Stimulated activated CD4-positive, alpha-beta T cell treated with anti-CD3 and anti-CD28 coated beads, Interleukin-15, amount 100 ng/mL, for 48 hours (primary cell): ENCODE data around the gene DSCAM.
"Not testable (repeated sequence)": the region's sequence is repeated elsewhere in the genome, so short reads cannot be mapped to it uniquely, and the experiment has no call there.

Source experiments
- DNase-seq, 2 donors: peaks; one replicate each; pipeline ENCODE4 v3.0.0-alpha.2; 2020; ENCODE audit warnings: low read depth in 2 of 2

DSCAM gene

DNA sequence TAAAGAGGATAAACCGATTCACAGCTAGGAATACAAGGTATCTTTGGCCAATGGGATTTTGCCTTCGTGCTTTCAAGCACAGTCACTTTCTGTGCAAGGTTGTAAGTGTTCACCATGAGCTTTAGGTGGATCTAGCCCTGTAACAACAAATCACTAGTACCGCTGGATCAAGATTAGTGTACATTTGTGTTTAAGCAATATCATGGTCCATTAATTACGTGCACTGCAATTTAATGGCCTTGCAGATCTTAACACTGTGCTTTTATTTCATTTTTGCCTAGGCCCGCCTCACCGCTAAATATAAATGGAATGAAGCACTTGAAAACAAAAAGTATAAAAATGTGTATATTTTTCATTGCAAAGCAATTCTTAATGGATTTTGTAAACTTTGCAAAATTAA, 461.1 kb downstream of the DSCAM start:
- no peak for DNase-seq

GRCh38 chr21:40383951-40384350, 463.0 kb downstream of the DSCAM start:
- DNase-seq: no peak

- DNase-seq: no peak
Measured at GRCh38 chr21:40381111-40381510, 465.8 kb downstream of the DSCAM start.

DNA sequence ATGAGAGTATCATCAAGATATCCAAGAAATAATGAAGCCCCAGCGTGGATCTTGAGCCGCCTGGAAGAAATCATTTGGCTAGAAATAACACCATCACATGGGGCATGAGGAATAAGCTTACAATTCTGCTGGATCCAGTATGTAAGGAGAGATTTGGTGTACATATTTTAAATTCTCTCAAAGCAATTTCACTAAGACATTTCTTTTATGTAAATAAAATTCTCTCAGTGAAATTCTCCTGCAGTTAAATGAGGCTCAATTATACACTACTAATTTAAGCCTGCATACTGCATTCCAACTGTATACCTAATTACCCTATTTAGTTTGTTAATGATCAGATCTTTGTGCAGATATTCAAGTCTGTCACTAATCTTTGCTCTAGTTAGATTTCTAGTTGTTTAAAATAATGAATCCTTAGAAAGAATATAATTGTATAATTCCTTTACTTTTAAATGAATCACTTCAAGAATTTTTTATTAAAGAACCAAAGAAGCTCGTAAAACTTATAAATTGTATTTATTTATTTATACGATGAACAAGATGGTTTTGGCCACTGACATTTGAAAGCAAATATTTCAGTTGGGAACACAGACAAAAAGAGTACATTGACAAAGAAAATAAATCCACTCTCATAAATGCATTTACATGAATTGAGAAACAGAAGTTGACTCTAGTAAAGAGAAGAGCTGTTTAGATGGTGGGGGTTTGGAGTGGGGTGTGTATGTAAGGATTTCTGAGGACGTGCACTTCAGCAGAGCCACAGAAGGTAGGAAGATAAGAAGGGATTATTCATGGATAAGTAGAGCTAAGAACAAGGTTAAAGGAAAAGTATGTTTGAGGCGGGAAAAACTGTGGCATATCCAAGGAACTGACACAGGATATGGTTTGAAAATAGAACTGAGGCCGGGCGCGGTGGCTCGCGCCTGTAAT, 466.8 kb downstream of the DSCAM start:
- no peak for DNase-seq

- no peak for DNase-seq
Measured at GRCh38 chr21:40377135-40377534, 469.8 kb downstream of the DSCAM start.

DNA sequence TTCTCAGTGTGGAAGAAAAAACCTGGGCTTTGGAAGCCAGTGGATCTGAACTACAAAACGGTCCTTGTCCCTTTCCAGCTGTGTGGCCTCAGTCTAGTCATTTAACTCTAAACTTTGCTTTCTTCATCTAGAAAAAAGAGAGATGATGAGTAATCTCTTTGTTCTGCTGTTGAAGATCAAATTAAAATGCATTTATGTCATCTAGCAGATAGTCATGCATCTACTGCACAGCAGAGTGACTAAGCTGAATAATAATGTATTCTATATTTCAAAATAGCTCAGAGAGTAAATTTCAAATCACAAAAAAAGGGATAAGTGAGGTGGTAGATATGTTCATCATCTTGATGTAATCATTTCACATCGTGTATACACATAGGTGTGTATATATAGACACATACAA, 473.2 kb downstream of the DSCAM start:
- DNase-seq: no peak

DNA sequence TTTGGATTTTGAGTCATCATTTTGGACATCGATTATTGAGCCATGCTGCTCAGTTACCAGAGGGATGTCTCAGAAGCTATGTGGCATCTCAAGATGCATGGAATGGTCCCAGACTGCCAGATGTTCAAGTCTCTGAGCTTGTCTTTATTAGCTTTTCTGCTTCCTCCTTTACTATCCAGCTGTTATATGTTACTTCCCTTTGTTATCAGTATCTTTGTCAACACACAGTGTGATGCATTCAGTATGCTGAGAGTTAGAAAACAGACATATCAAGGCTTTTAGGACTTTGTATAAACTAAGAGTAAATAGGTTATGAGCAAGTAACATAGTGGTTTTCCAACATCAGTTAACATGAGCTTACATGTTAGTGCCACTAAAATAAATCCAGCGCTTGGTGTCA, 474.5 kb downstream of the DSCAM start:
- DNase-seq: no peak

GRCh38 chr21:40371329-40371728, 475.6 kb downstream of the DSCAM start:
- no peak for DNase-seq

GRCh38 chr21:40356644-40357043, 490.3 kb downstream of the DSCAM start:
- DNase-seq: no peak

DNA sequence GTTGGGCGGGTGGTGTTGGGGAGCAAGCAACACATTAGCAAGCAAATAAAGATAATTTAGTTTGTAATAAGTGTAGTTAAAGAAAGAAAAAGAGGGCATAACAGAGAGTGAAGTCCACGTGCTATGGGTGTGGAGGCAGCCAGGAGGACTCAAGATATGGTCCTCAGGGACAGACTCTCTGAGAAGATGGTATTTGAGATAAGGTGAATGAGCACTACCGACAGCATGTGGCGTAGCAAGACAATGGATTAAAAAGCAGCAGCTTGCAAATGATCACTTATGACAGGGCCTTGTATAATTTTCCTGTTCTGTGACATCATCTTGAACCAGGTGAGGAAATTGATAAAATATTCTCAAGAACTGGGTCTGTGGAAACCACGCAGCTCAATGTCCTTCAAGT, 491.9 kb downstream of the DSCAM start:
- no peak for DNase-seq

DNA sequence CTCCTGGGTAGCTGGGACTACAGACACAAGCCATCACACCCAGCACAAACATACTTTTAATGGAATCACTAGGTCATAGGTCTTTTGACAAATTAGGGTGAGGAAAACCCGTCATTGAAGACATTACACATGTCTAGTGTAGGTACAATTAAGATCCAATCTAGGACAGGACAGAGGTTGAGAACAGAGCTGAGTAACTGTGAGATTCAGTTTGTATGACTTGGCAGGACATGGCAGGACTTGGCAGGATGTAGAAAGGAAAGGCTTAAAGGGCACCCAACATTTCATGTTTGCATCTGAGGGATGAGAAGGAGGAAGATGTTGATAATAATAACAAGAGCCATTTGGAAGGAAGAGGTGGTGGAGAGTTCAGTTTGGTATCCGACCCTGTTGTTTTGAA, 496.0 kb downstream of the DSCAM start:
- no peak for DNase-seq

DNA sequence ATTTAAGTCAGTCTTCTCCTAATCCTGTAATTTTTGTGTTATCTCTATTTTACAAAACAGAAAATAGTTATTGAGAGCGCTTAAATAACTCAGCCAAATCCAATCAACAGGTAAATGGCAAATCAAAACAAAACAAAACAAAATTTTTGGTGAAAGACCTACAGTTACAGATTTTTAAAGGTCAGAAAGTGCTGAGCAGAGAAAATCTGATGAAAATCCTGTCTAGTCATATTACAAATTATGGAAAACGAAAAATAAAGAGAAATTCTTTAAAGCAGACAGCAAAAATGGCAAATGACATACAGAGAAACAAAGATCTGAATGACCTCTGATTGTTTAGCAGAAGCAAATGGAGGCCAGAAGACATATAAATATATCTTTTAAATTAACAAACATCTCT, 497.4 kb downstream of the DSCAM start:
- DNase-seq: no peak

GRCh38 chr21:40345711-40346321, 501.1 kb downstream of the DSCAM start:
- DNase-seq: no peak

DNA sequence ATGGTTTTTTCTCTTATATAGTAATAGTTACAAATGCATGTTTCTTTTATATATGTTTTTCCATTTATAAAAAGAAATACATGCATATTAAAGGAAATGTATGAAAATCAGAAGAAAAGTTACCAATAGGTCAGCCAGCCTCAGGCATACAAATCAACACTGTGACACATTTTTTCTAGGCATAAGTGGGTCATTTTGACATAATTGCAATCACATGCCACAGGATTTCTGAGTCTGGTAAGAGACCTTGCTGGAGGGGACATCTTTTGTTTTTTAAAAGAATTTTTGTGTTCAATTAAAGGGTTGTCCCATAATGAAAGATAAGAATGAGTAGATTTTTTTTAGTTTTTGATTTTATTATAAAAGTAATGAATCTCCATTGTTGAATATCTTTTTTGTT, 506.6 kb downstream of the DSCAM start:
- no peak for DNase-seq

GRCh38 chr21:40339050-40339449, 507.9 kb downstream of the DSCAM start:
- DNase-seq: no peak

GRCh38 chr21:40337981-40338380, 509.0 kb downstream of the DSCAM start:
- DNase-seq: no peak

DNA sequence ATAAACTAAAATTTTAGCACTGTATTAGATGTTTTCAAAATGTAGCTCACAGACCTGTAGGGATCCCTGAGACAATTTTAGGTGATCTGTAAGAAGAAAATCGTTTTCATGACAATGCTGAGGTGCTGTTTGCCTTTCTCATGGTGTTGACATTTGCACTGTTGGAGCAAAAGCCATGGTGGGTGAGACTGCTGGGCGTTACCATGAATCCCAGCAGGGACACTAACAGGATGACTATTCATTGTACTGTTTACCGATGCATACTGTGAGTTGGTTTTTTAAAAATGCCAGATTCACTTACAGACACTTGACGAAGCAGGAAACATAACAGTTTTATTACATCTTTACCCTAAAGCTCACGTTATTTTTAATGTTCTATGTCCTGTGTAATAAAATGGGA, 511.3 kb downstream of the DSCAM start:
- DNase-seq: no peak

- DNase-seq: no peak
Measured at GRCh38 chr21:40334159-40334558, 512.8 kb downstream of the DSCAM start.

DNA sequence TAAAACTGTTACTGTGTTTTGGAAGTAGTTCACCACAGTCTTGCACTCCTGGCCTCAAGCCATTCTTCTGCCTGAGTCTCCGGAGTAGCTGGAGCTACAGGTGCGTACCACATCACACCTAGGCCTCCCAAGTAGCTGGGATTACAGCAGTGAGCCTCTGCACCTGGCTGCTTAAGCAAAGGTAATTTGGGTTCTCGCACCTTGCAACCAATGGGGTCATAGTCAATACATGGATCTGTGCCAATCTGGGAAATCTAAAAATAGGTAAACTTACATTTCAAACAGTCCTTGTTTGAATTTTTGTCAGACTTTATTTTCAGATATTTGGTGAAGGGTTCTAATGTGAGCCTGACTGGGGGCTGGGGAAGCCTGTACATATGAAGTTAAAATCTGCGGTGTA, 513.2 kb downstream of the DSCAM start:
- DNase-seq: no peak

GRCh38 chr21:40331804-40332203, 515.2 kb downstream of the DSCAM start:
- no peak for DNase-seq

DNA sequence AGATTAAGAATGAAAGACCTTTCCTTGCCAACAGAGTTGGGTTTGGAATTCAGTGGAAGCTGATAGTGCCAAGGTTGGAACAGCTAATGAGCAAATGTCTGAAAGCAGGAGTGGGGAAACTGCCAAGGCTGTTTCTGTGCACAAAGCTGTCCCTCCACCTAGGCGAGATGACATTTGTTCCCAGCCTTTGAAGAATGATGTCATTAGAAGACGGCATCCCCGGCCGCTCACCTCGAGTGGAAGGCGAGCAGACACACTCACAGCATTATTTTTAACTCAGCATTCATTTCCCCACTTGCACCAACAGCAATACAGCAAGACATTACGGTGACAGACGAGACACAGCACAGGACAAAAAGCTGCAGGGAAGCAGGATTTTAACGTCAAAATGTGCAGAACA, 515.8 kb downstream of the DSCAM start:
- no peak for DNase-seq

DNA sequence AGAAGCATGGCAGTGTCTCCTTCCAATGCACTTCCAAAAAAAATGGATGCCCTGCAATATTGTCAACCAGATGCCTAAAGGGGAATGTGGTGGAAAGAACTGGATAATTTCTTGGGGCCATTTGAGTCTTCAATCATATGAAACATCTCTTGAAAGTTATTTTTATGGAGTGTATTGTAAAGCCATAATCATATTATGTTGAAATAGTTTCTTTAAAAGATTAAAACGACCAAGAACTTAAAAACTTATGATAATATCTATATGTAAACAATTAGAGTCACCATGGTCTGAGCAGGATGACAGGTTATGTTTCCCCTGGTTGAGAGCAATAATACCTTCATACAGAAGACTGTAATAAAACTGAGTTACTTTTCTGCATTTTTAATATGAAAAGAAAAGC, 522.6 kb downstream of the DSCAM start:
- no peak for DNase-seq

DNA sequence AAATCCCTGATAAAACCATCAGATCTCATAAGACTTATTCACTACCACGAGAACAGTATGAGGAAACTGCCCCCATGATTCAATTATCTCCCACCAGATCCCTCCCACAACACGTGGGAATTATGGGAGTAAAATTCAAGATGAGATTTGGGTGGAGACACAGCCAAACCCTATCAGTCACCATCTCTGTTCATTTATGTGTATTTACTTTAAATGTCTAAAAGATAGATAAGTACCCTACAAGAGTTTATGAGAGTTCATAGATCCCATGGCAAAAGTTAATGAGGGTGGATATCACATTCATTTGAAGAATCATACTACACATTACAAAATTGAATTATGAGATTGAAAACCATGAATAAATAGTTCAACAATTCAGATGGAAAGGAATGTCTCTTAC, 526.2 kb downstream of the DSCAM start:
- not testable (repeated sequence) for DNase-seq
